Right kidney (tissue), 1 donor: ENCODE measurements around the gene TINCR.

Experiments
- DNase-seq: peaks from one replicate; pipeline ENCODE4 v3.0.0-alpha.2; 2016

TINCR gene

GRCh38 chr19:5588906-5589676 is 21.3 kb upstream of the TINCR start:
- DNase-seq, result no peak

GRCh38 chr19:5588441-5588840 is 20.7 kb upstream of the TINCR start:
- DNase-seq, result no peak

GRCh38 chr19:5587661-5588060 is 19.9 kb upstream of the TINCR start:
- DNase-seq, result no peak

GRCh38 chr19:5587071-5587455 is 19.3 kb upstream of the TINCR start:
- no peak for DNase-seq

- DNase-seq, result no peak
These were observed 18.7 kb upstream of the TINCR start for GRCh38 chr19:5586300-5587070.

- peak; percentile 57 for DNase-seq
These were observed 17.9 kb upstream of the TINCR start for GRCh38 chr19:5585461-5586299.

- peak; percentile 39 for DNase-seq
These were observed 12.4 kb upstream of the TINCR start for GRCh38 chr19:5580161-5580571.

GRCh38 chr19:5579697-5580096 is 11.9 kb upstream of the TINCR start:
- DNase-seq, result no peak

- no peak for DNase-seq
These were observed 11.5 kb upstream of the TINCR start for GRCh38 chr19:5579286-5579685.

- DNase-seq, result peak; percentile 68
These were observed 10.5 kb upstream of the TINCR start for GRCh38 chr19:5578097-5578846.

GRCh38 chr19:5575590-5575989 is 7.8 kb upstream of the TINCR start:
- no peak for DNase-seq

GRCh38 chr19:5572556-5573286 is 5.0 kb upstream of the TINCR start:
- no peak for DNase-seq

GRCh38 chr19:5571777-5572176 is 4.0 kb upstream of the TINCR start:
- DNase-seq, result no peak

GRCh38 chr19:5567970-5568407 is 236 bp upstream of the TINCR start:
- no peak for DNase-seq

GRCh38 chr19:5564930-5565329 is 2.8 kb downstream of the TINCR start:
- no peak for DNase-seq

GRCh38 chr19:5563935-5564612 is 3.7 kb downstream of the TINCR start:
- no peak for DNase-seq

GRCh38 chr19:5563008-5563431 is 4.7 kb downstream of the TINCR start:
- no peak for DNase-seq

- no peak for DNase-seq
These were observed 5.5 kb downstream of the TINCR start for GRCh38 chr19:5562280-5562679.

GRCh38 chr19:5561559-5561958 is 6.2 kb downstream of the TINCR start:
- DNase-seq, result no peak

- no peak for DNase-seq
These were observed 7.6 kb downstream of the TINCR start for GRCh38 chr19:5560156-5560555.

GRCh38 chr19:5559804-5560133 is 8.0 kb downstream of the TINCR start:
- no peak for DNase-seq
